TTC549 (cell line): ENCODE data around the gene TMEM61.

Source experiments
- FAIRE-seq: peaks from 2 replicates; lab custom pipeline; 2012; peaks lifted over from hg19 to GRCh38; lab: Jason Lieb, UNC

The TMEM61 gene

GRCh38 chr1:55040083-55040932 lies 59.9 kb downstream of the TMEM61 start:
- no peak for FAIRE-seq

GRCh38 chr1:55040933-55041494 lies 60.6 kb downstream of the TMEM61 start:
- FAIRE-seq = no peak

GRCh38 chr1:55041613-55042012 lies 61.2 kb downstream of the TMEM61 start:
- FAIRE-seq = no peak
